HEK293T (cell line): ENCODE data around the gene NDUFV1.
"Not testable (repeated sequence)": the region's sequence is repeated elsewhere in the genome, so short reads cannot be mapped to it uniquely, and the experiment has no call there.

ENCODE experiments used
- ARNT ChIP-seq: fragments of 450-650 bp; IDR thresholded peaks from 2 replicates; pipeline ENCODE4 v1.6.1; 2017; ENCODE audit warnings: mild to moderate bottlenecking
- CTBP1 ChIP-seq: fragments of 450-650 bp; IDR thresholded peaks from 2 replicates; pipeline ENCODE4 v1.6.1; 2016; ENCODE audit warnings: borderline replicate concordance
- ELF4 ChIP-seq: fragments of 450-650 bp; IDR thresholded peaks from 2 replicates; pipeline ENCODE4 v1.6.1; 2017; ENCODE audit warnings: antibody characterized with exemption
- FOXM1 ChIP-seq: fragments of 450-650 bp; IDR thresholded peaks from 2 replicates; pipeline ENCODE4 v1.6.1; 2017; ENCODE audit warnings: mild to moderate bottlenecking, borderline replicate concordance
- L3MBTL2 ChIP-seq: fragments of 450-650 bp; conservative IDR thresholded peaks from 2 replicates; pipeline ENCODE4 v1.6.1; 2016; ENCODE audit warnings: mild to moderate bottlenecking
- NFRKB ChIP-seq: fragments of 450-650 bp; IDR thresholded peaks from 2 replicates; pipeline ENCODE4 v1.6.1; 2016; ENCODE audit warnings: mild to moderate bottlenecking, moderate library complexity
- SP1 ChIP-seq: fragments of 450-650 bp; IDR thresholded peaks from 2 replicates; pipeline ENCODE4 v1.6.1; 2017
- SUZ12 ChIP-seq: fragments of 450-650 bp; IDR thresholded peaks from 2 replicates; pipeline ENCODE4 v1.6.1; 2016; ENCODE audit warnings: mild to moderate bottlenecking
- TARDBP ChIP-seq: fragments of 450-650 bp; IDR thresholded peaks from 2 replicates; pipeline ENCODE4 v1.6.1; 2016

DNA sequence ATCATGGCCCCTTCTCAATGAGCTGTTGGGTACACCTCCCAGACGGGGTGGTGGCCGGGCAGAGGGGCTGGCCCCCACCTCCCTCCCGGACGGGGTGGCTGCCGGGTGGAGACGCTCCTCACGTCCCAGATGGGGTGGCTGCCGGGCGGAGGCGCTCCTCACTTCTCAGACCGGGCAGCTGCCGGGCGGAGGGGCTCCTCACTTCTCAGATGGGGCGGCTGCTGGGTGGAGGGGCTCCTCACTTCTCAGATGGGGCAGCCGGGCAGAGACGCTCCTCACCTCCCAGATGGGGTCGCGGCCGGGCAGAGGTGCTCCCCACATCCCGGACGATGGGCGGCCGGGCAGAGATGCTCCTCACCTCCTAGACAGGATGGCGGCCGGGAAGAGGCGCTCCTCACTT lies 8.8 kb upstream of the NDUFV1 start:
- not testable (repeated sequence) for TF ChIP-seq TARDBP, ARNT, SP1, CTBP1, NFRKB, L3MBTL2, SUZ12, ELF4, FOXM1
